Measurements from ENCODE around the gene MKLN1.

MKLN1 gene

GRCh38 chr7:131536361-131536849 is 208.7 kb downstream of the MKLN1 start:
- ChIA-PET CTCF (interaction anchor here (0.9 to 1.0 kb wide), 2 partner anchors 9 to 10 kb away, joined by 3 to 4 read pairs; no protein-coding TSS in a partner anchor), POLR2A (no interaction called here)
- TF ChIP-seq CTCF (IDR thresholded peaks at IDR 0.05; ENCODE audit: control extremely low read depth, extremely low read depth, low read depth, missing control alignments): no peak
- DNase-seq (ENCODE audit: extremely low spot score): no peak

GRCh38 chr7:131537571-131537978 is 209.9 kb downstream of the MKLN1 start:
- POLR2A ChIA-PET: no interaction called here
- CTCF ChIA-PET: interaction anchor here (1.0 to 1.3 kb wide), 3 partner anchors 8 to 33 kb away, joined by 3 read pairs; no protein-coding TSS in a partner anchor
- TF ChIP-seq CTCF (IDR thresholded peaks at IDR 0.05; ENCODE audit: control extremely low read depth, extremely low read depth, low read depth, missing control alignments): no peak
- no peak for DNase-seq (ENCODE audit: extremely low spot score)

- POLR2A ChIA-PET: no interaction called here
- no peak for TF ChIP-seq CTCF (IDR thresholded peaks at IDR 0.05; ENCODE audit: control extremely low read depth, extremely low read depth, low read depth, missing control alignments)
- no peak for DNase-seq (ENCODE audit: extremely low spot score)
- CTCF ChIA-PET: interaction anchor here (1.1 to 1.7 kb wide), 4 partner anchors 27 to 134 kb away, joined by 3 to 5 read pairs (median 3); no protein-coding TSS in a partner anchor
These were observed 210.6 kb downstream of the MKLN1 start for GRCh38 chr7:131538071-131538812.

GRCh38 chr7:131538813-131539179 is 211.1 kb downstream of the MKLN1 start:
- POLR2A ChIA-PET: no interaction called here
- CTCF ChIA-PET: interaction anchor here (1.1 to 1.7 kb wide), 2 partner anchors 116 to 133 kb away, joined by 3 to 5 read pairs; no protein-coding TSS in a partner anchor
- no peak for TF ChIP-seq CTCF (IDR thresholded peaks at IDR 0.05; ENCODE audit: control extremely low read depth, extremely low read depth, low read depth, missing control alignments)
- DNase-seq (ENCODE audit: extremely low spot score): no peak

- POLR2A ChIA-PET: no interaction called here
- DNase-seq (ENCODE audit: extremely low spot score): no peak
- no peak for TF ChIP-seq CTCF (IDR thresholded peaks at IDR 0.05; ENCODE audit: control extremely low read depth, extremely low read depth, low read depth, missing control alignments)
- CTCF ChIA-PET: no interaction called here
These were observed 213.0 kb downstream of the MKLN1 start for GRCh38 chr7:131540491-131541162.

GRCh38 chr7:131543298-131543697 is 215.6 kb downstream of the MKLN1 start:
- ChIA-PET CTCF (interaction anchor here (0.6 to 1.7 kb wide), 4 partner anchors 8 to 646 kb away, joined by 3 to 5 read pairs (median 4); no protein-coding TSS in a partner anchor), POLR2A (no interaction called here)
- no peak for TF ChIP-seq CTCF (IDR thresholded peaks at IDR 0.05; ENCODE audit: control extremely low read depth, extremely low read depth, low read depth, missing control alignments)
- no peak for DNase-seq (ENCODE audit: extremely low spot score)

Data from GM10248 (cell line).